ENCODE results near the gene TACC2.

DNA sequence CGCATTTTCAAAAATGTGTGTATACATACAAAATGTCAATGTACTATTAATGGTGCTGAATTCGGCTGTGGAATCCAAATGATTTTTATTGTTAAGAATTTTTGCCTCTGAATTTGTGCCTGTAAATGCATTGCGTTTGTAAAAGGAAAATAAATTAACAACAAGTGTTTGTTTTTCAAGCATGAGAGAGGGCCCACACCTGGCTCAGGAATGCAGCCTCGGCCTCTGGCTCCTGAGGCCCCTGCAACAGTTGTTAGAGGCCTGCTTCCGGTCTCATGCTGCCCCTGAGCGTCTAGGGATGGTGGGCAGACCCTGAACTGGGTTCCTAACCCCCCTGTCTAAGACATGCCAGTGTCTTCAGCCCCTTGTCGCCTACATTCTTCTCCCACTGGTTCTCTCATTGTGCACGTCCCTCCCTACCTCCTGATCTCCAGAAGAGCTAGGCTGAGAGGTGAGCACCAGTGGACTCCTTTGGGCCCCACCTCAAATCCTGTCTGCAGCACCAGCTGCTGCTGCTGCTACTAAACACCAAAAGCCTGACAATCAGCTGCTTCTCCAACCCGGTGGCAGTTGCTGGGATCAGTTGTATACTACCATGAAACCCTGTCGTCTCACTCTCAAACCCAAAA lies 280.2 kb downstream of the TACC2 start:
- TF ChIP-seq CTCF (IDR thresholded peaks at IDR 0.05 in 4 of 5, conservative IDR thresholded peaks at IDR 0.05 in 1 of 5), result no peak
- no peak for TF ChIP-seq POLR2A (IDR thresholded peaks at IDR 0.05)

Measured in gastrocnemius medialis (tissue), 4 donors.